B cell (primary cell): Measurements from ENCODE around the gene RARS2. TPM values are rescaled to one million over a fixed set of nuclear protein-coding genes. Genes with fewer than 3 reads are reported as not detected.
"Not testable (repeated sequence)": the region's sequence is repeated elsewhere in the genome, so short reads cannot be mapped to it uniquely, and the experiment has no call there.

Experiments
- ATAC-seq: fragments of 200-7000 bp; cut with Tn5 transposase; one replicate; pipeline ENCODE4 v1.10.0; 2021; ENCODE audit warnings: low read depth, mild to moderate bottlenecking, moderate number of reproducible peaks, moderate library complexity
- CTCF ChIA-PET: fragments of 350-600 bp; sonication (Branson Sonifier 250); formaldehyde crosslinking; loops from one replicate; lab custom pipeline; 2021; ENCODE audit warnings: antibody characterized with exemption, inconsistent platforms; lab: Charles Lee
- POLR2A ChIA-PET: fragments of 350-600 bp; sonication (Branson Sonifier 250); formaldehyde crosslinking; loops from one replicate; lab custom pipeline; 2021; ENCODE audit warnings: antibody characterized with exemption; lab: Charles Lee
- DNase-seq: peaks from one replicate; pipeline ENCODE4 v3.0.0; 2013
- H2AFZ ChIP-seq: 2 replicates; pipeline ENCODE4 v1.6.1; 2012; ENCODE audit warnings: mild to moderate bottlenecking, low read depth, low read length; ENCODE audit not compliant: insufficient read depth, poor library complexity, severe bottlenecking
- H3K27ac ChIP-seq, 2 donors: 1 replicate in 1 of 2; 2 replicates in 1 of 2; pipeline ENCODE4 v1.5.1; 2012 to 2013; ENCODE audit warnings: low read length in 2 of 2, mild to moderate bottlenecking in 2 of 2, moderate library complexity in 1 of 2
- H3K27me3 ChIP-seq, 4 experiments: fragments of 200-600 bp in 1 of 4; sonication (generic) in 1 of 4; replicated peaks in 1 of 4; 1 replicate in 2 of 4; 2 replicates in 2 of 4; pipeline versions ENCODE4 v1.6.1 to v1.7.0; 2013 to 2016; ENCODE audit warnings: low read length in 3 of 4, mild to moderate bottlenecking in 2 of 4, mixed read lengths in 1 of 4, moderate library complexity in 1 of 4; ENCODE audit not compliant: insufficient read depth in 4 of 4, control insufficient read depth in 3 of 4; ENCODE audit errors: control extremely low read depth in 1 of 4
- H3K36me3 ChIP-seq, 2 experiments: replicated peaks in 1 of 2; 1 replicate in 1 of 2; 2 replicates in 1 of 2; pipeline versions ENCODE4 v1.6.1 to v1.7.1; 2013; ENCODE audit warnings: low read length in 1 of 2; ENCODE audit not compliant: insufficient read depth in 2 of 2, control insufficient read depth in 1 of 2; ENCODE audit errors: control extremely low read depth in 1 of 2, extremely low read depth in 1 of 2
- H3K4me1 ChIP-seq, 2 donors: fragments of 200-600 bp in 1 of 2; sonication (generic) in 1 of 2; 1 replicate in 1 of 2; 2 replicates in 1 of 2; pipeline versions ENCODE4 v1.5.1 to v1.6.1; 2013 to 2017; ENCODE audit warnings: low read length in 2 of 2; ENCODE audit not compliant: control insufficient read depth in 2 of 2, insufficient read depth in 2 of 2
- H3K4me2 ChIP-seq: replicated peaks from 2 replicates; pipeline ENCODE3; 2012; ENCODE audit warnings: mild to moderate bottlenecking, low read depth, low read length; ENCODE audit not compliant: poor library complexity, severe bottlenecking
- H3K4me3 ChIP-seq, 5 experiments: fragments of 200-600 bp in 1 of 5; sonication (generic) in 1 of 5; 1 replicate in 3 of 5; 2 replicates in 2 of 5; pipeline versions ENCODE4 v1.5.1 to v1.7.0; 2011 to 2016; ENCODE audit warnings: low read length in 4 of 5, mild to moderate bottlenecking in 4 of 5, low read depth in 2 of 5, control low read depth in 1 of 5, moderate library complexity in 1 of 5; ENCODE audit not compliant: insufficient read depth in 1 of 5; ENCODE audit errors: control extremely low read depth in 1 of 5, extremely low read depth in 1 of 5
- H3K79me2 ChIP-seq: fragments of 200-600 bp; sonication (generic); one replicate; pipeline ENCODE4 v1.6.0; 2016; ENCODE audit warnings: low read length; ENCODE audit not compliant: control insufficient read depth, insufficient read depth
- H3K9ac ChIP-seq: fragments of 200-600 bp; sonication (generic); 2 replicates; pipeline ENCODE4 v1.6.1; 2017; ENCODE audit warnings: mild to moderate bottlenecking, low read length, moderate library complexity
- H3K9me3 ChIP-seq, 3 donors: one replicate each; pipeline versions ENCODE4 v1.6.1 to v1.7.1; 2013; ENCODE audit warnings: low read length in 2 of 3; ENCODE audit not compliant: control insufficient read depth in 2 of 3, insufficient read depth in 1 of 3; ENCODE audit errors: control extremely low read depth in 1 of 3
- H4K20me1 ChIP-seq: 2 replicates; pipeline ENCODE4 v1.6.0; 2012; ENCODE audit warnings: mild to moderate bottlenecking, low read length; ENCODE audit not compliant: insufficient read depth, control insufficient read depth, poor library complexity, severe bottlenecking
- H3K27ac Mint-ChIP-seq: one replicate; pipeline ENCODE4 v1.8.0; 2021; ENCODE audit warnings: mixed read lengths
- H3K27me3 Mint-ChIP-seq: one replicate; pipeline ENCODE4 v1.8.0; 2021; ENCODE audit warnings: mixed read lengths
- H3K4me1 Mint-ChIP-seq: one replicate; pipeline ENCODE4 v1.8.0; 2021; ENCODE audit warnings: mixed read lengths
- H3K4me3 Mint-ChIP-seq: one replicate; pipeline ENCODE4 v1.8.0; 2021; ENCODE audit warnings: mixed read lengths
- H3K9me3 Mint-ChIP-seq: one replicate; pipeline ENCODE4 v1.8.0; 2022; ENCODE audit warnings: mixed read lengths; ENCODE audit not compliant: insufficient read depth
- EZH2 ChIP-seq: IDR thresholded peaks from 2 replicates; pipeline ENCODE4 v1.6.1; 2012; ENCODE audit warnings: borderline replicate concordance, low read depth, mild to moderate bottlenecking, moderate library complexity, low read length; ENCODE audit not compliant: insufficient read depth, poor library complexity, severe bottlenecking
- WGBS: methylation state at CpG from one replicate; pipeline ENCODE4 v1.1.5; 2013; ENCODE audit warnings: missing lambda C conversion rate; ENCODE audit not compliant: insufficient coverage; 5-methylcytosine and 5-hydroxymethylcytosine counted together
- intact Hi-C: fragments of 100-400 bp; cut with micrococcal nuclease; formaldehyde crosslinking; loops from one replicate; pipeline ENCODE4 v1.10.0; 2022
- polyA plus RNA-seq: library from polyadenylated mRNA; depleted of rRNA; stranded (reverse); fragments of >200 nt; gene quantifications from 2 replicates; pipeline ENCODE4 v1.2.3, GENCODE V29; 2012
- total RNA-seq, 2 donors: library from RNA; stranded (reverse); fragments of 120-200 nt in 1 of 2; gene quantifications; 1 replicate in 1 of 2; 2 replicates in 1 of 2; pipeline versions ENCODE4 v1.2.3 to v1.2.4, GENCODE V29; 2013 to 2022
- TF ChIP-seq, protein P1 (sequence below): fragments of 200-600 bp; IDR thresholded peaks from one replicate; pipeline ENCODE4 v1.8.0; 2022; ENCODE audit warnings: antibody characterized with exemption, mild to moderate bottlenecking

Gene RARS2
- total and polyA plus RNA-seq, 2 donors (not counting 1 experiment from before 2014, with no cell fraction given) = 7.1 to 38.7 TPM

GRCh38 chr6:87617405-87617804 is 27.6 kb upstream of the RARS2 start:
- Mint-ChIP-seq H3K27ac (no peak overlapping the region), H3K27me3 (no peaks in the 10 kb centered on the region), H3K4me3 (no peak overlapping the region), H3K9me3 (no peaks in the 10 kb centered on the region), H3K4me1 (no peaks in the 10 kb centered on the region)
- DNase-seq (no peak), ATAC-seq (no peak)
- ChIA-PET POLR2A (no interaction called here), CTCF (interaction anchor here (1.2 kb wide), 1 partner anchor 55 kb away, joined by 3 read pairs; no protein-coding TSS in a partner anchor)
- Histone ChIP-seq H3K36me3 (peaks cover 0 to 20% of the 10 kb centered on the region in 2 experiments), H3K4me3 (no peak overlapping the region), H3K9me3 (no peaks in the 10 kb centered on the region), H3K27ac (no peak overlapping the region), H3K4me2 (no peak overlapping the region), H4K20me1 (no peaks in the 10 kb centered on the region), H3K9ac (no peak overlapping the region), H2AFZ (no peak overlapping the region), H3K79me2 (no peaks in the 10 kb centered on the region), H3K4me1 (no peaks in the 10 kb centered on the region), H3K27me3 (no peaks in the 10 kb centered on the region)
- 100% methylated on average over 1 of the region's 4 CpGs for WGBS
- intact Hi-C loops = no loop called here
- TF ChIP-seq EZH2 = no peak
- TF ChIP-seq, protein P1, sequence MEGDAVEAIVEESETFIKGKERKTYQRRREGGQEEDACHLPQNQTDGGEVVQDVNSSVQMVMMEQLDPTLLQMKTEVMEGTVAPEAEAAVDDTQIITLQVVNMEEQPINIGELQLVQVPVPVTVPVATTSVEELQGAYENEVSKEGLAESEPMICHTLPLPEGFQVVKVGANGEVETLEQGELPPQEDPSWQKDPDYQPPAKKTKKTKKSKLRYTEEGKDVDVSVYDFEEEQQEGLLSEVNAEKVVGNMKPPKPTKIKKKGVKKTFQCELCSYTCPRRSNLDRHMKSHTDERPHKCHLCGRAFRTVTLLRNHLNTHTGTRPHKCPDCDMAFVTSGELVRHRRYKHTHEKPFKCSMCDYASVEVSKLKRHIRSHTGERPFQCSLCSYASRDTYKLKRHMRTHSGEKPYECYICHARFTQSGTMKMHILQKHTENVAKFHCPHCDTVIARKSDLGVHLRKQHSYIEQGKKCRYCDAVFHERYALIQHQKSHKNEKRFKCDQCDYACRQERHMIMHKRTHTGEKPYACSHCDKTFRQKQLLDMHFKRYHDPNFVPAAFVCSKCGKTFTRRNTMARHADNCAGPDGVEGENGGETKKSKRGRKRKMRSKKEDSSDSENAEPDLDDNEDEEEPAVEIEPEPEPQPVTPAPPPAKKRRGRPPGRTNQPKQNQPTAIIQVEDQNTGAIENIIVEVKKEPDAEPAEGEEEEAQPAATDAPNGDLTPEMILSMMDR = no peak

- H3K4me1 ChIP-seq, H3K79me2 ChIP-seq, H3K9me3 Mint-ChIP-seq, ATAC-seq, DNase-seq, H3K4me3 ChIP-seq, H3K4me1 Mint-ChIP-seq, intact Hi-C loops, H2AFZ ChIP-seq, H4K20me1 ChIP-seq, H3K27ac ChIP-seq, CTCF ChIA-PET, H3K27ac Mint-ChIP-seq, H3K9ac ChIP-seq, H3K9me3 ChIP-seq, H3K27me3 Mint-ChIP-seq, H3K4me2 ChIP-seq, POLR2A ChIA-PET, H3K4me3 Mint-ChIP-seq, H3K27me3 ChIP-seq: not testable (repeated sequence)
- 100% methylated on average over 2 of the region's 2 CpGs for WGBS
- peaks cover 4 to 24% of the 10 kb centered on the region in 2 experiments for H3K36me3 ChIP-seq
Measured at GRCh38 chr6:87613018-87613417, 23.2 kb upstream of the RARS2 start.
